ENCODE data around the gene COL23A1.

The COL23A1 gene

GRCh38 chr5:178381206-178381605, 209.0 kb downstream of the COL23A1 start:
- H3K9ac ChIP-seq (ENCODE audit: low read length): no peak overlapping the region
- TF ChIP-seq, protein P1, sequence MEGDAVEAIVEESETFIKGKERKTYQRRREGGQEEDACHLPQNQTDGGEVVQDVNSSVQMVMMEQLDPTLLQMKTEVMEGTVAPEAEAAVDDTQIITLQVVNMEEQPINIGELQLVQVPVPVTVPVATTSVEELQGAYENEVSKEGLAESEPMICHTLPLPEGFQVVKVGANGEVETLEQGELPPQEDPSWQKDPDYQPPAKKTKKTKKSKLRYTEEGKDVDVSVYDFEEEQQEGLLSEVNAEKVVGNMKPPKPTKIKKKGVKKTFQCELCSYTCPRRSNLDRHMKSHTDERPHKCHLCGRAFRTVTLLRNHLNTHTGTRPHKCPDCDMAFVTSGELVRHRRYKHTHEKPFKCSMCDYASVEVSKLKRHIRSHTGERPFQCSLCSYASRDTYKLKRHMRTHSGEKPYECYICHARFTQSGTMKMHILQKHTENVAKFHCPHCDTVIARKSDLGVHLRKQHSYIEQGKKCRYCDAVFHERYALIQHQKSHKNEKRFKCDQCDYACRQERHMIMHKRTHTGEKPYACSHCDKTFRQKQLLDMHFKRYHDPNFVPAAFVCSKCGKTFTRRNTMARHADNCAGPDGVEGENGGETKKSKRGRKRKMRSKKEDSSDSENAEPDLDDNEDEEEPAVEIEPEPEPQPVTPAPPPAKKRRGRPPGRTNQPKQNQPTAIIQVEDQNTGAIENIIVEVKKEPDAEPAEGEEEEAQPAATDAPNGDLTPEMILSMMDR (IDR thresholded peaks at IDR 0.05; ENCODE audit: low read depth, low read length): no peak
- TF ChIP-seq EZH2phosphoT487 (IDR thresholded peaks at IDR 0.05; ENCODE audit: low read depth): no peak
- no peak overlapping the region for H3K4me2 ChIP-seq (ENCODE audit: low read length)

GRCh38 chr5:178380541-178381074, 209.6 kb downstream of the COL23A1 start:
- no peaks in the 10 kb centered on the region for H3K79me2 ChIP-seq (ENCODE audit: low read length)
- no peaks in the 10 kb centered on the region for H3K27me3 ChIP-seq (ENCODE audit: low read depth, low read length)
- no peaks in the 10 kb centered on the region for H3K4me1 ChIP-seq (ENCODE audit: low read length)
- H3K4me3 ChIP-seq (ENCODE audit: low read length): no peak overlapping the region
- no peaks in the 10 kb centered on the region for H3K9me3 ChIP-seq (ENCODE audit: insufficient read depth, low read length)
- H3K9ac ChIP-seq (ENCODE audit: low read length): no peak overlapping the region
- no peaks in the 10 kb centered on the region for H3K36me3 ChIP-seq (replicated peaks; ENCODE audit: low read depth, low read length)
- H4K20me1 ChIP-seq (ENCODE audit: insufficient read depth, low read length): no peaks in the 10 kb centered on the region
- TF ChIP-seq, protein P1 (IDR thresholded peaks at IDR 0.05; ENCODE audit: low read depth, low read length): no peak
- TF ChIP-seq EZH2phosphoT487 (IDR thresholded peaks at IDR 0.05; ENCODE audit: low read depth): no peak
- no peak overlapping the region for H2AFZ ChIP-seq (ENCODE audit: low read depth, low read length)
- no peak overlapping the region for H3K4me2 ChIP-seq (ENCODE audit: low read length)
- no peak overlapping the region for H3K27ac ChIP-seq (ENCODE audit: low read length)

More at GRCh38 chr5:178381206-178381605, 209.0 kb downstream of the COL23A1 start:
- Histone ChIP-seq H4K20me1 (ENCODE audit: insufficient read depth, low read length) (no peaks in the 10 kb centered on the region), H2AFZ (ENCODE audit: low read depth, low read length) (no peak overlapping the region), H3K36me3 (replicated peaks; ENCODE audit: low read depth, low read length) (no peaks in the 10 kb centered on the region), H3K4me3 (ENCODE audit: low read length) (no peak overlapping the region), H3K9me3 (ENCODE audit: insufficient read depth, low read length) (no peaks in the 10 kb centered on the region), H3K27me3 (ENCODE audit: low read depth, low read length) (no peaks in the 10 kb centered on the region), H3K4me1 (ENCODE audit: low read length) (no peaks in the 10 kb centered on the region), H3K27ac (ENCODE audit: low read length) (no peak overlapping the region), H3K79me2 (ENCODE audit: low read length) (no peaks in the 10 kb centered on the region)

DNA sequence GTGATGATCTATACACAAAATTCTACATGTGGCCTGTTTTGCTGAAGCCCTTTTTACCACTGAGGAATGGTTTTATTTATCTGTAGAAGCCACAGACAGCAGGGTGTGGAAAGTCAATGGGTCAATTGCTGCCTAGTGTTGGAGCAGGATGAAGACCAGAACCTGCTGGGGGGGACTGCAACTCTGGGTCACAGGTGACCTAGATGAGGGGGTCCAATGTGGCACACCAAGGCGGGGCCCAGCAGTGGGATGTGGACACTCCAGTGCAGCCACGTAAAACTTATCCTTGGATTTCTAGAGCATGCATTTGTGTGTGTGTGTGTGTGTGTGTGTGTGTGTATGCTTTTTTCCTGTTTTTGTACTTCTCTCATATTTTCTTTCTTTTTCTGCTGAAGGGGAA, 210.1 kb downstream of the COL23A1 start:
- H3K9me3 ChIP-seq (ENCODE audit: insufficient read depth, low read length): no peaks in the 10 kb centered on the region
- no peaks in the 10 kb centered on the region for H3K4me1 ChIP-seq (ENCODE audit: low read length)
- H3K79me2 ChIP-seq (ENCODE audit: low read length): no peaks in the 10 kb centered on the region
- no peak overlapping the region for H3K4me2 ChIP-seq (ENCODE audit: low read length)
- TF ChIP-seq, protein P1 (IDR thresholded peaks at IDR 0.05; ENCODE audit: low read depth, low read length): no peak
- no peak for TF ChIP-seq EZH2phosphoT487 (IDR thresholded peaks at IDR 0.05; ENCODE audit: low read depth)
- no peak overlapping the region for H3K9ac ChIP-seq (ENCODE audit: low read length)
- H3K27me3 ChIP-seq (ENCODE audit: low read depth, low read length): no peaks in the 10 kb centered on the region
- H3K4me3 ChIP-seq (ENCODE audit: low read length): no peak overlapping the region
- H4K20me1 ChIP-seq (ENCODE audit: insufficient read depth, low read length): no peaks in the 10 kb centered on the region
- H2AFZ ChIP-seq (ENCODE audit: low read depth, low read length): no peak overlapping the region
- no peak overlapping the region for H3K27ac ChIP-seq (ENCODE audit: low read length)
- H3K36me3 ChIP-seq (replicated peaks; ENCODE audit: low read depth, low read length): no peaks in the 10 kb centered on the region

- Histone ChIP-seq H3K9ac (ENCODE audit: low read length) (no peak overlapping the region), H3K4me3 (ENCODE audit: low read length) (no peak overlapping the region), H3K9me3 (ENCODE audit: insufficient read depth, low read length) (no peaks in the 10 kb centered on the region), H3K4me1 (ENCODE audit: low read length) (no peaks in the 10 kb centered on the region), H3K79me2 (ENCODE audit: low read length) (no peaks in the 10 kb centered on the region), H3K27me3 (ENCODE audit: low read depth, low read length) (no peaks in the 10 kb centered on the region), H4K20me1 (ENCODE audit: insufficient read depth, low read length) (no peaks in the 10 kb centered on the region), H3K27ac (ENCODE audit: low read length) (no peak overlapping the region), H3K4me2 (ENCODE audit: low read length) (no peak overlapping the region), H3K36me3 (replicated peaks; ENCODE audit: low read depth, low read length) (no peaks in the 10 kb centered on the region), H2AFZ (ENCODE audit: low read depth, low read length) (no peak overlapping the region)
- TF ChIP-seq, protein P1 (IDR thresholded peaks at IDR 0.05; ENCODE audit: low read depth, low read length): no peak
- TF ChIP-seq EZH2phosphoT487 (IDR thresholded peaks at IDR 0.05; ENCODE audit: low read depth): no peak
These were observed 211.4 kb downstream of the COL23A1 start for GRCh38 chr5:178378527-178379484.

Measured in OCI-LY3 (cell line).